GM12891 (cell line): ENCODE measurements around the gene ETV3.

Source experiments
- POLR2A ChIP-seq: IDR thresholded peaks from 2 replicates; pipeline ENCODE4 v1.6.1; 2011; ENCODE audit warnings: low read depth, low read length, control low read depth
- TAF1 ChIP-seq: IDR thresholded peaks from 2 replicates; pipeline ENCODE4 v1.6.1; 2011; ENCODE audit warnings: low read depth, low read length, control low read depth

GRCh38 chr1:157133426-157133825, 4.8 kb downstream of the ETV3 start:
- TF ChIP-seq TAF1 (no peak), POLR2A (no peak)
